Small intestine (tissue), 16 donors: ENCODE results near the gene IGF2. TPM values are rescaled to one million over a fixed set of nuclear protein-coding genes. Genes with fewer than 3 reads are reported as not detected.

Experiments
- DNase-seq, 2 donors: peaks; one replicate each; pipeline versions ENCODE4 v3.0.0 to v3.0.0-alpha.2; 2013
- FAIRE-seq: peaks from 2 replicates; lab custom pipeline; 2012; peaks lifted over from hg19 to GRCh38; lab: Jason Lieb, UNC
- H3K27ac ChIP-seq, 3 donors: one replicate each; pipeline ENCODE4 v1.5.1; 2013; ENCODE audit warnings: low read length in 2 of 3, mild to moderate bottlenecking in 2 of 3, control low read depth in 1 of 3, inconsistent platforms in 1 of 3, low read depth in 1 of 3, moderate library complexity in 1 of 3
- H3K27me3 ChIP-seq, 3 donors: one replicate each; pipeline ENCODE4 v1.6.1; 2013; ENCODE audit warnings: low read length in 3 of 3, inconsistent platforms in 1 of 3; ENCODE audit not compliant: control insufficient read depth in 3 of 3, insufficient read depth in 3 of 3
- H3K36me3 ChIP-seq, 3 donors: one replicate each; pipeline ENCODE4 v1.6.1; 2013; ENCODE audit warnings: low read length in 3 of 3, inconsistent platforms in 1 of 3, low read depth in 1 of 3, mild to moderate bottlenecking in 1 of 3, moderate library complexity in 1 of 3; ENCODE audit not compliant: control insufficient read depth in 3 of 3, insufficient read depth in 2 of 3
- H3K4me1 ChIP-seq, 3 donors: one replicate each; pipeline ENCODE4 v1.6.1; 2013; ENCODE audit warnings: low read length in 2 of 3, inconsistent platforms in 1 of 3, low read depth in 1 of 3, mild to moderate bottlenecking in 1 of 3, moderate library complexity in 1 of 3; ENCODE audit not compliant: control insufficient read depth in 3 of 3, insufficient read depth in 2 of 3
- H3K4me3 ChIP-seq, 3 donors: one replicate each; pipeline ENCODE4 v1.5.1; 2013; ENCODE audit warnings: low read length in 3 of 3, control low read depth in 1 of 3, inconsistent platforms in 1 of 3, low read depth in 1 of 3, mild to moderate bottlenecking in 1 of 3, moderate library complexity in 1 of 3
- H3K9me3 ChIP-seq, 2 donors: one replicate each; pipeline ENCODE4 v1.6.1; 2013; ENCODE audit warnings: low read depth in 1 of 2, low read length in 1 of 2; ENCODE audit not compliant: control insufficient read depth in 2 of 2, insufficient read depth in 1 of 2
- WGBS, 3 donors: extraction: QIAGEN DNeasy Blood & Tissue Kit; methylation state at CpG; one replicate each; pipeline ENCODE4 v1.1.7; 2013; 5-methylcytosine and 5-hydroxymethylcytosine counted together
- long read RNA-seq, 10 donors: transcript quantifications; one replicate each; lab custom pipeline, GENCODE V29; 2026
- polyA plus RNA-seq, 4 donors: library from polyadenylated mRNA; stranded (reverse) in 3 of 4; unstranded in 1 of 4; fragments of 200-250 nt in 3 of 4; fragments of 120-200 nt in 1 of 4; gene quantifications; one replicate each; pipeline versions ENCODE4 v1.2.1 to v1.2.3, GENCODE V29; 2013
- donor health status: healthy with polysubstance abuse.
- donor health status: control.
- donor health status: control.
- donor health status: Bipolar disorder and iron deficiency.
- donor health status: healthy.

The IGF2 gene, protein sequence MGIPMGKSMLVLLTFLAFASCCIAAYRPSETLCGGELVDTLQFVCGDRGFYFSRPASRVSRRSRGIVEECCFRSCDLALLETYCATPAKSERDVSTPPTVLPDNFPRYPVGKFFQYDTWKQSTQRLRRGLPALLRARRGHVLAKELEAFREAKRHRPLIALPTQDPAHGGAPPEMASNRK
- polyA plus RNA-seq = 100 to 1,000 TPM in 1 of 4 donors, 10 to 100 TPM in 1, under 1 TPM in 2; 0.45 to 183 (median 10.6) TPM
- long read RNA-seq, donor 1, full-length matches to known transcripts = 59 of 59 reads
- long read RNA-seq, donor 1, partial matches to known transcripts = 0 of 59 reads
- long read RNA-seq, donor 1, other reads (novel, unspliced or antisense) = 0 of 59 reads
- long read RNA-seq, donor 2, full-length matches to known transcripts = 10 of 10 reads
- long read RNA-seq, donor 2, partial matches to known transcripts = 0 of 10 reads
- long read RNA-seq, donor 2, other reads (novel, unspliced or antisense) = 0 of 10 reads
- long read RNA-seq, donor 3, full-length matches to known transcripts = 37 of 37 reads
- long read RNA-seq, donor 3, partial matches to known transcripts = 0 of 37 reads
- long read RNA-seq, donor 3, other reads (novel, unspliced or antisense) = 0 of 37 reads
- long read RNA-seq, donor 4, full-length matches to known transcripts = 13 of 13 reads
- long read RNA-seq, donor 4, partial matches to known transcripts = 0 of 13 reads
- long read RNA-seq, donor 4, other reads (novel, unspliced or antisense) = 0 of 13 reads
- long read RNA-seq, donor 5, full-length matches to known transcripts = 9 of 9 reads
- long read RNA-seq, donor 5, partial matches to known transcripts = 0 of 9 reads
- long read RNA-seq, donor 5, other reads (novel, unspliced or antisense) = 0 of 9 reads
- long read RNA-seq, donor 6, full-length matches to known transcripts = 41 of 41 reads
- long read RNA-seq, donor 6, partial matches to known transcripts = 0 of 41 reads
- long read RNA-seq, donor 6, other reads (novel, unspliced or antisense) = 0 of 41 reads
- long read RNA-seq, donor 7 = 0 reads
- long read RNA-seq, donor 8, full-length matches to known transcripts = 99 of 104 reads
- long read RNA-seq, donor 8, partial matches to known transcripts = 5 of 104 reads
- long read RNA-seq, donor 8, other reads (novel, unspliced or antisense) = 0 of 104 reads
- long read RNA-seq, donor 9, full-length matches to known transcripts = 30 of 37 reads
- long read RNA-seq, donor 9, partial matches to known transcripts = 7 of 37 reads
- long read RNA-seq, donor 9, other reads (novel, unspliced or antisense) = 0 of 37 reads
- long read RNA-seq, donor 10, full-length matches to known transcripts = 97 of 121 reads
- long read RNA-seq, donor 10, partial matches to known transcripts = 24 of 121 reads
- long read RNA-seq, donor 10, other reads (novel, unspliced or antisense) = 0 of 121 reads

- Histone ChIP-seq H3K27me3 (peaks cover 42 to 85% (median 42%) of the 10 kb centered on the region in 3 donors), H3K9me3 (no peaks in the 10 kb centered on the region), H3K36me3 (peaks cover 0 to 21% (median 0%) of the 10 kb centered on the region in 3 donors), H3K4me1 (peaks cover 0 to 5% (median 0%) of the 10 kb centered on the region in 3 donors), H3K4me3 (peak within 1 kb of the TSS; percentile 11 to 58 (median 27)), H3K27ac (peak within 1 kb of the TSS in 1 of 3 donors; percentile 69)
- FAIRE-seq = no peak
- WGBS, 3 donors = 0 to 1% (median 0%) methylated on average over 3 to 62 of the region's 62 CpGs
- peak in 1 of 2 donors; percentile 60 for DNase-seq
These were observed at the start of gene IGF2 for GRCh38 chr11:2139123-2139521. IGF2 (minus strand) TSS chr11:2139389; CDS start chr11:2135523, 3,866 bp downstream.

DNA sequence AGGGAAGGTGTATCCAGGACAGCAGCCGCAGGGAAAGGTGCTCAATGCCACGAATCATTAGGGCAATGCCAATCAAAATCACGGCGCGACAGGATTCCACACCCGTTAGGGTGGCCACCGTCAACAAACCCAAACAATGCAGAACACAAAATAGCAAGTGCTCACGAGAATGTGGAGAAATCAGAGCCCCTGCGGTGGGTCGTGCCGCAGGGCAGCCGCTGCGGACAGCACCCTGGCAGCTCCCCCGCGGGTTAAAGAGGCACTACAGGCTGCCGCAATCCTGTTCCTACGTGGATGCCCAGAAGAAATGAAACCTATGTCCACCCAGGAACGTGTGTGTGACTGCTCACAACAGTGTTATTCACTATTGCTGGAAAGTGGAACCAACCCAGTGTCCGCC lies 49.6 kb upstream of the IGF2 start:
- no peaks in the 10 kb centered on the region for H3K36me3 ChIP-seq
- 74 to 90% (median 79%) methylated on average over 19 of the region's 19 CpGs for WGBS, 3 donors
- FAIRE-seq (no peak), DNase-seq (no peak)
- H3K4me3 ChIP-seq = no peak overlapping the region
- peaks cover 0 to 30% (median 13%) of the 10 kb centered on the region in 3 donors for H3K27me3 ChIP-seq
- no peak overlapping the region for H3K27ac ChIP-seq
- H3K9me3 ChIP-seq = no peaks in the 10 kb centered on the region
- peaks cover 0 to 20% (median 0%) of the 10 kb centered on the region in 3 donors for H3K4me1 ChIP-seq

- Histone ChIP-seq H3K27ac (no peak overlapping the region), H3K4me1 (peaks cover 0 to 12% (median 0%) of the 10 kb centered on the region in 3 donors), H3K36me3 (no peaks in the 10 kb centered on the region), H3K4me3 (no peak overlapping the region), H3K27me3 (peaks cover 0 to 32% (median 13%) of the 10 kb centered on the region in 3 donors), H3K9me3 (no peaks in the 10 kb centered on the region)
- DNase-seq (no peak), FAIRE-seq (no peak)
- 87 to 95% (median 88%) methylated on average over 7 of the region's 7 CpGs for WGBS, 3 donors
These were observed 48.1 kb upstream of the IGF2 start for GRCh38 chr11:2187280-2187707.

DNA sequence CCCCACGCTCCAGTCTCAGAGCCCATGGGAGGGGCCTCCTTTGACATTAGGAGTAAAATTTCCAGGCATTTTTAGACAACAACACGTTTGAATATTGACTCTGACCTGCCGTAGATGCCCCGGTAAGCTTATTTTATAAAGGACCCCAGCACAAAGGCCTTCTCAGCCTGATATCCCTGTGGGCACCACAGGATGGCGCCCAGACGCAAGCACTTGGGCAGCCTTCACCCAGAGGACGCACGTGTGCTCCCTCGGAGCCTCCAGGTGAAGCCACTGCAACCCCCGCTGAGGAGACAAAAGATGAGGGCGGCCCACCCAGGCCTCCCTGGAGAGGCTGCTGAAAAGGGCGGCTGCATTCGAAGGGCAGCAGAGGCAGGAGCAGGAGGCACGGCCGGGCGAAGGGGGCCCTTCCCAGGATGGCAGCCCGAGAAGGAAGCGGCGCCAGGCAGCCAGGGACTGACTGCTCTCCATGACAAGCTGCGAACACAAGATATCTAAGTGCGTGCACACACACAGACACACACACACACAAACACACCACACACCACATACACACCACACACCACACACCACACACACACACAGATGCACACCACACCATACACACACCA lies 47.6 kb upstream of the IGF2 start:
- Histone ChIP-seq H3K4me1 (peaks cover 0 to 7% (median 0%) of the 10 kb centered on the region in 3 donors), H3K9me3 (no peaks in the 10 kb centered on the region), H3K4me3 (no peak overlapping the region), H3K27ac (no peak overlapping the region), H3K27me3 (peaks cover 0 to 29% (median 13%) of the 10 kb centered on the region in 3 donors), H3K36me3 (no peaks in the 10 kb centered on the region)
- DNase-seq = peak; percentile 44 to 56
- WGBS, 3 donors = 5 to 24% (median 8%) methylated on average over 18 to 21 of the region's 21 CpGs
- FAIRE-seq = no peak

- H3K4me1 ChIP-seq = no peaks in the 10 kb centered on the region
- no peaks in the 10 kb centered on the region for H3K36me3 ChIP-seq
- FAIRE-seq (no peak), DNase-seq (no peak)
- peaks cover 0 to 21% (median 8%) of the 10 kb centered on the region in 3 donors for H3K27me3 ChIP-seq
- 46 to 66% (median 56%) methylated on average over 21 to 23 of the region's 23 CpGs for WGBS, 3 donors
- H3K27ac ChIP-seq = no peak overlapping the region
- no peak overlapping the region for H3K4me3 ChIP-seq
- no peaks in the 10 kb centered on the region for H3K9me3 ChIP-seq
These were observed 46.3 kb upstream of the IGF2 start for GRCh38 chr11:2185324-2186085.

DNA sequence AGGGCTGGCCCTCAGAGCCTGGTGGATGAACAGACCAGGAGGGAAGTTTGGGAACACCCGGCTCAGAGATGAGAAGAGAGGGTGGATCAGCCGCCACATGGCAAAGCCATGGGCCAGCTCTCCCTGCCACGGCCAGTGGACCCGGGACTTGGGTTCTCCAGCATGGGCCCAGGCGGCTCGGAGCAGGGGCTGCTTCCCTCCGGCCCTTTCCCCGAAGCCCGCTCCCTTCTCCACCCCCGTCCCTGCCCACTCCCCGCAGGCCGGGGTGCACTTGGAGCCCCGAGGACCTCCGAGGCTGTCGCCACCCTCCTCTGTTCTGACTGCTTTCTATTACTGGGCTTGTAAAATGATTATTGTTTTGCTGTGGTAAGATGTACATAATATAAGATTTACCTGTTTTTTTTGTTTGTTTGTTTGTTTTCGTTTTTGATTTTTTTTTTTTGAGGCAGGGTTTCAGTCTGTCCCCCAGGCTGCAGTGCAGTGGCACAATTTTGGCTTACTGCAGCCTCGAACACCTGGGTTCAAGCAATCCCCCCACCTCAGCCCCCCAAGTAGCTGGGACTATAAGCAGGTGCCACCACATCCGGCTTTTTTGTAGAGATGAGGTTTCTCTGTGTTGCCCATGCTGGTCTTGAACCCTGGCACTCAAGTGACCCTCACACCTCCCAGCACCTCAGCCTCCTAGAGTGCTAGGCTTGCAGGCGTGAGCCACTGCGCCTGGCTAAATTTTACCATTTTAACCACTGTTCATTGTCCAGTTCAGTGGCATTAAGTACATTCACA lies 43.7 kb upstream of the IGF2 start:
- Histone ChIP-seq H3K27ac (no peak overlapping the region), H3K4me3 (no peak overlapping the region), H3K4me1 (no peaks in the 10 kb centered on the region), H3K27me3 (peaks cover 0 to 12% (median 5%) of the 10 kb centered on the region in 3 donors), H3K36me3 (no peaks in the 10 kb centered on the region), H3K9me3 (no peaks in the 10 kb centered on the region)
- 78 to 82% (median 80%) methylated on average over 18 to 20 of the region's 20 CpGs for WGBS, 3 donors
- FAIRE-seq = no peak
- DNase-seq = no peak
